SJCRH30 (cell line): ENCODE measurements around the gene NAA10. TPM values are rescaled to one million over a fixed set of nuclear protein-coding genes. Genes with fewer than 3 reads are reported as not detected.
"Not testable (repeated sequence)": the region's sequence is repeated elsewhere in the genome, so short reads cannot be mapped to it uniquely, and the experiment has no call there.

Experiments used
- DNase-seq, 2 experiments: peaks; one replicate each; pipeline ENCODE4 v3.0.0-alpha.2; 2015 to 2020
- H3K27ac ChIP-seq: fragments of 250-450 bp; sonication (Bioruptor Pico); 2 replicates; pipeline ENCODE4 v1.5.1; 2020; ENCODE audit warnings: mild to moderate bottlenecking, moderate library complexity
- H3K27me3 ChIP-seq: fragments of 250-450 bp; sonication (Bioruptor Pico); 2 replicates; pipeline ENCODE4 v1.5.1; 2020; ENCODE audit warnings: mild to moderate bottlenecking, moderate library complexity
- H3K36me3 ChIP-seq: fragments of 250-450 bp; sonication (Bioruptor Pico); 2 replicates; pipeline ENCODE4 v1.5.1; 2020; ENCODE audit warnings: mild to moderate bottlenecking, moderate library complexity
- H3K4me1 ChIP-seq: fragments of 250-450 bp; sonication (Bioruptor Pico); 2 replicates; pipeline ENCODE4 v1.5.1; 2020; ENCODE audit warnings: mild to moderate bottlenecking, moderate library complexity
- H3K4me3 ChIP-seq: fragments of 250-450 bp; sonication (Bioruptor Pico); 2 replicates; pipeline ENCODE4 v1.5.1; 2020; ENCODE audit warnings: mild to moderate bottlenecking, moderate library complexity
- H3K9me3 ChIP-seq: fragments of 250-450 bp; sonication (Bioruptor Pico); replicated peaks from 2 replicates; pipeline ENCODE4 v1.5.1; 2020; ENCODE audit warnings: mild to moderate bottlenecking, moderate library complexity
- total RNA-seq: library from RNA; depleted of rRNA; stranded (reverse); fragments of >200 nt; shearing (Covaris generic); gene quantifications from 2 replicates; pipeline ENCODE4 v1.2.3, GENCODE V29; 2014; rRNA removed

The NAA10 gene
- total RNA-seq: 58.6 and 69.6 TPM in 2 replicates

- H3K36me3 ChIP-seq: no peaks in the 10 kb centered on the region
- no peaks in the 10 kb centered on the region for H3K4me1 ChIP-seq
- no peaks in the 10 kb centered on the region for H3K27me3 ChIP-seq
- H3K27ac ChIP-seq: 0 out of 2 replicates have a peak within 1 kb of the TSS, but pooled peaks have one; percentile 5
- DNase-seq: peak; percentile 54 to 76
- H3K9me3 ChIP-seq: no peaks in the 10 kb centered on the region
- H3K4me3 ChIP-seq: peak within 1 kb of the TSS; percentile 82
Measured at GRCh38 chrX:153934762-153935325, at the start of gene NAA10. Gene NAA10, minus strand, starts transcription at chrX:153935037. Its CDS starts 133 bp downstream, at chrX:153934904.

GRCh38 chrX:153983321-153983801 lies 48.5 kb upstream of the NAA10 start:
- Histone ChIP-seq H3K4me3 (no peak overlapping the region), H3K27ac (no peak overlapping the region), H3K36me3 (no peaks in the 10 kb centered on the region), H3K4me1 (no peaks in the 10 kb centered on the region; the same call in 1 of the 2 replicates), H3K9me3 (no peaks in the 10 kb centered on the region), H3K27me3 (no peaks in the 10 kb centered on the region)
- DNase-seq: no peak

GRCh38 chrX:153981771-153982533 lies 47.1 kb upstream of the NAA10 start:
- Histone ChIP-seq H3K36me3 (no peaks in the 10 kb centered on the region), H3K4me3 (no peak overlapping the region), H3K27me3 (no peaks in the 10 kb centered on the region), H3K27ac (no peak overlapping the region), H3K9me3 (no peaks in the 10 kb centered on the region), H3K4me1 (no peaks in the 10 kb centered on the region; the same call in 1 of the 2 replicates)
- no peak for DNase-seq

- no peak for DNase-seq
- Histone ChIP-seq H3K4me1 (no peaks in the 10 kb centered on the region; the same call in 1 of the 2 replicates), H3K4me3 (no peak overlapping the region), H3K9me3 (no peaks in the 10 kb centered on the region), H3K36me3 (no peaks in the 10 kb centered on the region), H3K27ac (no peak overlapping the region), H3K27me3 (no peaks in the 10 kb centered on the region)
Measured at GRCh38 chrX:153981231-153981630, 46.4 kb upstream of the NAA10 start.

- not testable (repeated sequence) for H3K27ac ChIP-seq, H3K27me3 ChIP-seq, H3K4me1 ChIP-seq, DNase-seq, H3K9me3 ChIP-seq, H3K4me3 ChIP-seq, H3K36me3 ChIP-seq
Measured at GRCh38 chrX:153980394-153980793, 45.6 kb upstream of the NAA10 start.

- no peaks in the 10 kb centered on the region for H3K36me3 ChIP-seq
- no peaks in the 10 kb centered on the region for H3K4me1 ChIP-seq
- H3K27me3 ChIP-seq: no peaks in the 10 kb centered on the region
- H3K27ac ChIP-seq: no peak overlapping the region
- H3K9me3 ChIP-seq: no peaks in the 10 kb centered on the region
- no peak overlapping the region for H3K4me3 ChIP-seq
- no peak for DNase-seq
Measured at GRCh38 chrX:153974726-153975286, 40.0 kb upstream of the NAA10 start.

- Histone ChIP-seq H3K36me3 (no peaks in the 10 kb centered on the region), H3K4me3 (no peak overlapping the region), H3K27ac (no peak overlapping the region; the same call in 1 of the 2 replicates), H3K9me3 (no peaks in the 10 kb centered on the region), H3K27me3 (no peaks in the 10 kb centered on the region), H3K4me1 (no peaks in the 10 kb centered on the region)
- no peak for DNase-seq
Measured at GRCh38 chrX:153974003-153974725, 39.3 kb upstream of the NAA10 start.

GRCh38 chrX:153973127-153974002 lies 38.5 kb upstream of the NAA10 start:
- Histone ChIP-seq H3K27me3 (no peaks in the 10 kb centered on the region), H3K36me3 (peaks cover 3% of the 10 kb centered on the region; the same call in 1 of the 2 replicates), H3K4me3 (peak overlapping the region; percentile 97), H3K4me1 (peaks cover under 1% of the 10 kb centered on the region), H3K27ac (peak overlapping the region; percentile 86), H3K9me3 (no peaks in the 10 kb centered on the region)
- peak in 1 of 2 experiments; percentile 10 for DNase-seq

GRCh38 chrX:153972368-153973126 lies 37.7 kb upstream of the NAA10 start, which contains the start of gene TMEM187:
Gene TMEM187, plus strand, starts transcription at chrX:153972754. Its CDS starts 9,309 bp downstream, at chrX:153982063.
- peak within 1 kb of the TSS; percentile 97 for H3K4me3 ChIP-seq
- H3K27ac ChIP-seq: peak within 1 kb of the TSS; percentile 100

GRCh38 chrX:153971450-153972367 lies 36.9 kb upstream of the NAA10 start, which contains the start of gene HCFC1:
Gene HCFC1, minus strand, starts transcription at chrX:153971818. Its CDS starts 978 bp downstream, at chrX:153970840.
- H3K9me3 ChIP-seq: no peaks in the 10 kb centered on the region
- H3K4me1 ChIP-seq: peaks cover 5% of the 10 kb centered on the region
- H3K27me3 ChIP-seq: no peaks in the 10 kb centered on the region
- H3K36me3 ChIP-seq: peaks cover 8% of the 10 kb centered on the region; the same call in 1 of the 2 replicates
- H3K4me3 ChIP-seq: peak within 1 kb of the TSS; percentile 97
- DNase-seq: peak; percentile 91 to 92
- peak within 1 kb of the TSS; percentile 100 for H3K27ac ChIP-seq

More at GRCh38 chrX:153972368-153973126, 37.7 kb upstream of the NAA10 start, which contains the start of gene TMEM187:
- peak; percentile 91 to 92 for DNase-seq
- peaks cover 8% of the 10 kb centered on the region; the same call in 1 of the 2 replicates for H3K36me3 ChIP-seq
- no peaks in the 10 kb centered on the region for H3K27me3 ChIP-seq
- H3K9me3 ChIP-seq: no peaks in the 10 kb centered on the region
- H3K4me1 ChIP-seq: peaks cover 5% of the 10 kb centered on the region

GRCh38 chrX:153971124-153971449 lies 36.2 kb upstream of the NAA10 start:
- Histone ChIP-seq H3K27ac (peak overlapping the region; percentile 100), H3K27me3 (no peaks in the 10 kb centered on the region), H3K4me1 (peaks cover 5% of the 10 kb centered on the region), H3K9me3 (no peaks in the 10 kb centered on the region), H3K36me3 (peaks cover 8% of the 10 kb centered on the region; the same call in 1 of the 2 replicates), H3K4me3 (peak overlapping the region; percentile 97)
- peak; percentile 84 to 87 for DNase-seq
